ENCODE data around the gene LRRC3C.

Gene LRRC3C

DNA sequence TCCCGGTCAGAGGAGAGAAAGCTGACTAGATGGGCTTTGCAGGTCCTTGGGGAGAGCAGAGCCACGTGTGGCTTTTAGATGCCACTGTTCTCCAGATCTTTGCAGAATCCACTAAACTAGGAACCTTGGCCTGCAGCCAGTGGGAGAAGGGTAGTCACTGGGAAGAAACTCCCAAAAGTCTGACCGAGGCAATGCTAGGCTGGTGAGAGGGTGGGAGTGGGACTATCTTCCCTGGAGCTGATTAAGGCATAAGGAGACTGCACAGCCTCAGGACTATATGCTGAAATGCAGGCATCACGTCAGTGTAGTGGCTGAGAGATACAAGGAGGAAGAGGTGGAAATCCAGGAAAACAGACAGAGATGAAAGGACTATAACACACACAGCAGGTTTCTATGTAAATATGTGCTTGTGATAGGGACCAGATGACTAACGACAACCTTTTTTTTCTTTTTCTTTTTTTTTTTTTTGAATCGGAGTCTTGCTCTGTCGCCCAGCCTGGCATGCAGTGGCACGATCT lies 33.1 kb downstream of the LRRC3C start:
- no peak overlapping the region for H3K4me3 ChIP-seq (ENCODE audit: low read depth, low read length)
- no peak for DNase-seq (ENCODE audit: low read depth)
- no peak for TF ChIP-seq CTCF (IDR thresholded peaks at IDR 0.05; ENCODE audit: low read depth, low read length, missing control alignments)

GRCh38 chr17:39962642-39963220 lies 35.2 kb downstream of the LRRC3C start, which contains the start of gene GSDMA:
TSS of gene GSDMA (plus strand) at chr17:39963004. CDS start at chr17:39965688, 2,684 bp downstream.
- H3K4me3 ChIP-seq (ENCODE audit: low read depth, low read length) = no peak within 1 kb of the TSS
- no peak for DNase-seq (ENCODE audit: low read depth)
- no peak for TF ChIP-seq CTCF (IDR thresholded peaks at IDR 0.05; ENCODE audit: low read depth, low read length, missing control alignments)

DNA sequence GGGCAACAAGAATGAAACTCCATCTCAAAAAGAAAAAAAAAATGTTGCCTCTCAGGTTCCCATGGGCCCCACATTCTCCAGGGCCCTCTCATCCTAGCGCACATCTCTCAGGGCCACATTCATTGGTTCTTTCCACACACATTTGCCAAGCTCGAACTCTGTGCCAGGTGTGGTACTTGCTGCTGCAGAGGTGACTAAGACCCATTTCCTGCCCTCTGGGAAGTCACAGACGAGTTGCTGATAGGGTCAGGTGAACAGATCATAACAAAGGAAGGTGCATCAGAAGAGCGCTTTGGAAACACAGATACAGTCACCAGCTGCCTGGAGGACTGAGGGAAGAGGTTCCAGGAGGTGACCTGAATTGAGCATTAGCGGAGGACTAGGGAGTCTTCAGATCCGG lies 36.3 kb downstream of the LRRC3C start:
- DNase-seq (ENCODE audit: low read depth) = no peak
- H3K4me3 ChIP-seq (ENCODE audit: low read depth, low read length) = no peak overlapping the region
- TF ChIP-seq CTCF (IDR thresholded peaks at IDR 0.05; ENCODE audit: low read depth, low read length, missing control alignments) = no peak

DNA sequence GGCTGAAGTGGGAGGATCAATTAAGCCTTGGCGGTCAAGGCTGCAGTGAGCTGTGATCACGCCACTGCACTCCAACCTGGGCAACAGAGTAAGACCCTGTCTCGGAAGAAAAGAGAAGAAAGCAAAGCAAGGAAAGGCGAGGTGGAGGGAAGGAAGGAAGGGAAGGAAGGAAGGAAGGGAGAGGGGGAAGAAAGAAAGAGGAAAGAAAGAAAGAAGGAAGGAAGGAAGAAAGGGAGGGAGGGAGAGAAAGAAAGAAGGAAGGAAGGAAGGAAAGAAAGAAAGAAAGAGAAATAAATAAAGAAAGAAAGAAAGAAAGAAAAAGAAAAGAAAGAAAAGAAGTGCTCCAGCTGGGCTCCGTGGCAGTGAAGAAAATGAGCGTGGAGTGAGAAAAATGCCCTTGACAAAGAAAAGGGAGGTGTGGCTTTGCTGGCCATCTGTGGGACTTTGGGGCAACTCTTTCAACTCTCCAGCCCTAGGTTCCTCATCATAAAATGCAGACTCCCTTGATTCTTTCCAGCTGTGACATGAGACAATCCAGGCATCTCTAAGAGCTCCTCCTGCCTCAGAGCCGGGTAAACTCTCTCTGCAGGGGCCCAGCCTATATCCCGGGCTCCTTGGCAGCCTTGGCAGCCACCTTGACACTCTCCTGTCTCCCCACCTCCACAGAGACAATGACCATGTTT lies 37.6 kb downstream of the LRRC3C start:
- H3K4me3 ChIP-seq (ENCODE audit: low read depth, low read length) = no peak overlapping the region
- no peak for DNase-seq (ENCODE audit: low read depth)
- no peak for TF ChIP-seq CTCF (IDR thresholded peaks at IDR 0.05; ENCODE audit: low read depth, low read length, missing control alignments)

GRCh38 chr17:39966771-39967170 lies 39.2 kb downstream of the LRRC3C start:
- DNase-seq (ENCODE audit: low read depth) = no peak
- TF ChIP-seq CTCF (IDR thresholded peaks at IDR 0.05; ENCODE audit: low read depth, low read length, missing control alignments) = no peak
- no peak overlapping the region for H3K4me3 ChIP-seq (ENCODE audit: low read depth, low read length)

DNA sequence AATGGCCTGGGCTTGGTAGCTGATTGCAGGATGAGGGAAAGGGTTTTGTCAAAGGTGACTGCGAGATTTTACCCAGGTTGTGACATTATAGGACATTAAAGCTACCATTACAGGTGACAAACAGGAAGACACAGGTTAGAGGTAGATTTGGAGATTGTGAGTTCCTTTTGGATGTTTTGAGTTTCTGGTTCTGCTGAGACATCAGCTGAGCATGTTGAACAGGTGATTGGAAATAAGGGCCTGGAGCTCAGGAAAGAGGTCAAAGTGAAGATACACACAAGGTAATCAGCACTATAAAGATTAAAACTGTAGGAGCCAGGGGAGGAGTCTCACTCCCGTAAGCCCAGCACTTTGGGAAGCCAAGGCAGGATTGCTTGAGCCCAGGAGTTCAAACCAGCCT lies 41.2 kb downstream of the LRRC3C start:
- no peak overlapping the region for H3K4me3 ChIP-seq (ENCODE audit: low read depth, low read length)
- no peak for DNase-seq (ENCODE audit: low read depth)
- no peak for TF ChIP-seq CTCF (IDR thresholded peaks at IDR 0.05; ENCODE audit: low read depth, low read length, missing control alignments)

Measured in GM12864 (cell line).